ENCODE measurements around the gene GRIA1. TPM values are rescaled to one million over a fixed set of nuclear protein-coding genes. Genes with fewer than 3 reads are reported as not detected.

The GRIA1 gene
- total and polyA plus RNA-seq, 2 of the 4 experiments (the other 2 are of a cell fraction), result 0.48 to 1.3 TPM

- no peak overlapping the region for H3K18ac ChIP-seq (ENCODE audit: low read depth, low read length)
- H2BK5ac ChIP-seq (ENCODE audit: low read depth, low read length, poor library complexity, severe bottlenecking), result no peak overlapping the region
- H3K14ac ChIP-seq (replicated peaks; ENCODE audit: low read depth, low read length), result no peak overlapping the region
- 0 out of 2 replicates have a peak, but pooled peaks cover 1% of the 10 kb centered on the region for H3K4me1 ChIP-seq (ENCODE audit: control insufficient read depth, insufficient read depth, low read length)
- no peak overlapping the region for H2BK20ac ChIP-seq (ENCODE audit: low read depth, low read length)
- H4K20me1 ChIP-seq (ENCODE audit: insufficient read depth, low read length), result no peaks in the 10 kb centered on the region
- H4K5ac ChIP-seq (ENCODE audit: low read depth, low read length), result no peak overlapping the region
- intact Hi-C loops (cut with micrococcal nuclease), result no loop called here
- ChIA-PET CTCF (interaction anchor here (0.6 kb wide), 4 partner anchors 81 to 1720 kb away, joined by 3 to 4 read pairs (median 3); no protein-coding TSS in a partner anchor), POLR2A (ENCODE audit: unreplicated experiment) (no interaction called here)
- no peak overlapping the region for H4K8ac ChIP-seq (ENCODE audit: low read depth in 2 of 2, low read length in 2 of 2)
- H3K4me2 ChIP-seq (ENCODE audit: low read depth, low read length), result no peak overlapping the region; the same call in 1 of the 2 replicates
- no peak overlapping the region for H3K56ac ChIP-seq (ENCODE audit: extremely low read depth, insufficient read depth, low read length)
- H2BK120ac ChIP-seq (ENCODE audit: low read depth, low read length), result no peak overlapping the region
- no peaks in the 10 kb centered on the region for H3K36me3 ChIP-seq (ENCODE audit: control insufficient read depth, insufficient read depth, low read length)
- no peak overlapping the region for H3K23ac ChIP-seq (ENCODE audit: low read depth, low read length)
- H3K4me3 ChIP-seq (ENCODE audit: insufficient read depth, low read depth, low read length), result no peak overlapping the region
- no peak overlapping the region for H2BK15ac ChIP-seq (ENCODE audit: low read depth, low read length)
- TF ChIP-seq MXI1 (IDR thresholded peaks at IDR 0.05; ENCODE audit: borderline replicate concordance, low read depth, low read length) (no peak), RFX5 (IDR thresholded peaks at IDR 0.05; ENCODE audit: low read depth, low read length) (no peak), ELK1 (IDR thresholded peaks at IDR 0.05; ENCODE audit: borderline replicate concordance, low read depth, low read length) (no peak), MAZ (IDR thresholded peaks at IDR 0.05; ENCODE audit: borderline replicate concordance, low read depth, low read length) (no peak), MAFK (IDR thresholded peaks at IDR 0.05; ENCODE audit: low read depth, low read length) (no peak), CTCF (conservative IDR thresholded peaks at IDR 0.05; ENCODE audit: low read depth, low read length) (no peak), CHD1 (IDR thresholded peaks at IDR 0.05; ENCODE audit: low read depth, low read length) (no peak), USF2 (IDR thresholded peaks at IDR 0.05; ENCODE audit: low read depth, low read length) (no peak), RAD21 (IDR thresholded peaks at IDR 0.05; ENCODE audit: low read length) (no peak), RCOR1 (IDR thresholded peaks at IDR 0.05; ENCODE audit: insufficient replicate concordance, low read length) (no peak)
- DNase-seq (no peak), ATAC-seq (ENCODE audit: low read depth) (peak; percentile 22; the same call in 1 of the 2 replicates)
- no peaks in the 10 kb centered on the region for H3K9me1 ChIP-seq (ENCODE audit: insufficient read depth, low read length)
- no peaks in the 10 kb centered on the region for H3K79me1 ChIP-seq (ENCODE audit: low read depth in 1 of 2, low read length in 2 of 2)
- no peak overlapping the region for H4K91ac ChIP-seq (ENCODE audit: insufficient read depth, low read depth, low read length)
- H2AK9ac ChIP-seq (replicated peaks; ENCODE audit: low read depth, low read length, poor library complexity), result no peak overlapping the region
- H2AFZ ChIP-seq (replicated peaks; ENCODE audit: low read length, poor library complexity), result no peak overlapping the region
- no peak overlapping the region for H3K9ac ChIP-seq (ENCODE audit: low read depth, low read length)
- no CpG with 5 or more reads among the region's 5 CpGs for WGBS, 2 experiments (ENCODE audit: extremely low coverage in 2 of 2, insufficient read length in 1 of 2)
- H3K9me3 ChIP-seq (ENCODE audit: control insufficient read depth, insufficient read depth, low read length), result no peaks in the 10 kb centered on the region
- no peak overlapping the region for H2AK5ac ChIP-seq (ENCODE audit: low read depth, low read length)
- dilution Hi-C loops (cut with HindIII; ENCODE audit: low sequenced_read_pairs, unreplicated experiment), result no loop called here
- H3K27ac ChIP-seq (ENCODE audit: insufficient read depth, low read length), result no peak overlapping the region
- H3K27me3 ChIP-seq (ENCODE audit: control insufficient read depth, insufficient read depth, low read length), result no peaks in the 10 kb centered on the region; the same call in 1 of the 2 replicates
- no TSS peak for BruUV-seq (replicated peaks)
- in situ Hi-C loops (cut with MboI; ENCODE audit: low sequenced_read_pairs), result no loop called here
- no peak overlapping the region for H3K4ac ChIP-seq (ENCODE audit: low read depth, low read length)
Observed at GRCh38 chr5:153658606-153659005, 168.1 kb downstream of the GRIA1 start.
